GM12873 (cell line): ENCODE measurements around the gene ASB8.

Experiments
- CTCF ChIP-seq: IDR thresholded peaks from 2 replicates; pipeline ENCODE4 v1.5.1; 2012; ENCODE audit warnings: low read depth, mild to moderate bottlenecking, moderate library complexity, low read length, control low read depth; ENCODE audit not compliant: insufficient read depth; ENCODE audit errors: missing control alignments

Gene ASB8

GRCh38 chr12:48106681-48107613 is 50.4 kb downstream of the ASB8 start:
- TF ChIP-seq CTCF, result no peak

GRCh38 chr12:48105867-48106680 is 51.2 kb downstream of the ASB8 start, which contains the start of gene SENP1:
Gene SENP1, minus strand, starts transcription at chr12:48106079. Its CDS starts 4,607 bp downstream, at chr12:48101472.
- no peak for TF ChIP-seq CTCF

- no peak for TF ChIP-seq CTCF
Measured at GRCh38 chr12:48105321-48105866, 51.9 kb downstream of the ASB8 start.

GRCh38 chr12:48104531-48104930 is 52.8 kb downstream of the ASB8 start:
- TF ChIP-seq CTCF, result no peak
